IPS-18a (cell line): ENCODE data around the gene MYOT.
A peak's percentile ranks its signal among the peaks of the same experiment; 100 is the strongest.

Source experiments
- H3K27ac ChIP-seq: one replicate; pipeline ENCODE4 v1.5.1; 2013; ENCODE audit warnings: low read length
- H3K27me3 ChIP-seq: one replicate; pipeline ENCODE4 v1.6.1; 2013; ENCODE audit warnings: mild to moderate bottlenecking, low read length; ENCODE audit not compliant: control insufficient read depth, insufficient read depth
- H3K36me3 ChIP-seq: one replicate; pipeline ENCODE4 v1.6.1; 2013; ENCODE audit warnings: low read depth, low read length; ENCODE audit not compliant: control insufficient read depth
- H3K4me1 ChIP-seq: one replicate; pipeline ENCODE4 v1.6.1; 2013; ENCODE audit warnings: low read depth, low read length; ENCODE audit not compliant: control insufficient read depth
- H3K4me3 ChIP-seq: one replicate; pipeline ENCODE4 v1.5.1; 2013; ENCODE audit warnings: low read length
- H3K9ac ChIP-seq: one replicate; pipeline ENCODE4 v1.6.1; 2013; ENCODE audit warnings: mild to moderate bottlenecking, low read length, moderate library complexity
- H3K9me3 ChIP-seq: one replicate; pipeline ENCODE4 v1.6.1; 2013; ENCODE audit warnings: low read depth, low read length; ENCODE audit not compliant: control insufficient read depth

Gene MYOT

GRCh38 chr5:137887831-137888230 is 20.2 kb downstream of the MYOT start:
- H3K27me3 ChIP-seq = no peaks in the 10 kb centered on the region
- no peaks in the 10 kb centered on the region for H3K9me3 ChIP-seq
- no peak overlapping the region for H3K27ac ChIP-seq
- no peak overlapping the region for H3K9ac ChIP-seq
- no peak overlapping the region for H3K4me3 ChIP-seq
- peaks cover 4% of the 10 kb centered on the region for H3K4me1 ChIP-seq
- no peaks in the 10 kb centered on the region for H3K36me3 ChIP-seq

GRCh38 chr5:137888466-137888862 is 20.8 kb downstream of the MYOT start:
- Histone ChIP-seq H3K36me3 (no peaks in the 10 kb centered on the region), H3K4me1 (peaks cover 4% of the 10 kb centered on the region), H3K9me3 (no peaks in the 10 kb centered on the region), H3K4me3 (no peak overlapping the region), H3K9ac (no peak overlapping the region), H3K27me3 (no peaks in the 10 kb centered on the region), H3K27ac (no peak overlapping the region)

GRCh38 chr5:137888863-137889759 is 21.5 kb downstream of the MYOT start, which contains the start of gene PKD2L2:
PKD2L2 (plus strand) TSS chr5:137889457; CDS start chr5:137889492, 35 bp downstream.
- no peaks in the 10 kb centered on the region for H3K27me3 ChIP-seq
- H3K9me3 ChIP-seq = no peaks in the 10 kb centered on the region
- no peak within 1 kb of the TSS for H3K27ac ChIP-seq
- peaks cover 4% of the 10 kb centered on the region for H3K4me1 ChIP-seq
- no peak within 1 kb of the TSS for H3K9ac ChIP-seq
- H3K4me3 ChIP-seq = peak within 1 kb of the TSS; percentile 44
- H3K36me3 ChIP-seq = no peaks in the 10 kb centered on the region

DNA sequence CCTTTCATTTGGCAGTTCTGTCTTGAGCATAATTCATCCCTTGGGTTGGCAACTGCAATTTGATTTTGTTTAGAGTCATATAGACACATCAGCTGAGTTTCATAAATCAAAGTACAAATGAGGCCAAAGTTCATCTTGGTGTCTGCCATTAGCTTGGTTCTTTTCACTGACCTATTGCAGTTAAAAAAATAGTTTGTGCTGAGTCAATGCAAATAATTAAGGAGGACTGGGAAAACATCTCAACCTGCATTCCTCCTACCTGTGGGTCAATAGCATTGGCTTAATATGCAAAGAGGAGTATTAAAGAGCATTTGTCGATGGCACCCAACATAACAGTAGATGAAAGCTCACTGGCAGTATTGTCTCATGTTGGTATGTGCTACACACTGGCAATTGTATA is 23.2 kb downstream of the MYOT start:
- Histone ChIP-seq H3K27me3 (no peaks in the 10 kb centered on the region), H3K36me3 (no peaks in the 10 kb centered on the region), H3K27ac (no peak overlapping the region), H3K4me1 (peaks cover 4% of the 10 kb centered on the region), H3K4me3 (no peak overlapping the region), H3K9ac (no peak overlapping the region), H3K9me3 (no peaks in the 10 kb centered on the region)

DNA sequence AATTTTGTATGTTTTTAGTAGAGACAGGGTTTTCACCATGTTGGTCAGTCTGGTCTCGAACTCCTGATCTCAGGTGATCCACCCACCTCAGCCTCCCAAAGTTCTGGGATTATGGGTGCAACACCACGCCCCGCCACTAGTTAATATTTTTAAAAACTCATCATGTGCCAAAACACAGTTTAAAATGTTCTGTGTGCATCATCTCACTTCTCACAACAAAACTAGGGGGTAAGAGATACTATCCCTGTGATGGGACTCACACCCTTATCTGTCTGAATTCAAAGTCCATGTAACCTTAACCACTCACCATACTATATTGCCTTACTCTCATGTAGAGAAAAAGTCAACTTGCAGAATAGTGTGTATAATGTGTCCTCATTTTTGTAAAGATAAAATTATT is 24.2 kb downstream of the MYOT start:
- H3K9ac ChIP-seq = no peak overlapping the region
- H3K4me3 ChIP-seq = no peak overlapping the region
- H3K9me3 ChIP-seq = no peaks in the 10 kb centered on the region
- peaks cover 4% of the 10 kb centered on the region for H3K4me1 ChIP-seq
- H3K27ac ChIP-seq = no peak overlapping the region
- no peaks in the 10 kb centered on the region for H3K36me3 ChIP-seq
- no peaks in the 10 kb centered on the region for H3K27me3 ChIP-seq

GRCh38 chr5:137894586-137894985 is 26.9 kb downstream of the MYOT start:
- Histone ChIP-seq H3K4me1 (peaks cover 4% of the 10 kb centered on the region), H3K36me3 (no peaks in the 10 kb centered on the region), H3K4me3 (no peak overlapping the region), H3K9ac (no peak overlapping the region), H3K27ac (no peak overlapping the region), H3K27me3 (no peaks in the 10 kb centered on the region), H3K9me3 (no peaks in the 10 kb centered on the region)

GRCh38 chr5:137896560-137896959 is 28.9 kb downstream of the MYOT start:
- no peaks in the 10 kb centered on the region for H3K36me3 ChIP-seq
- H3K4me1 ChIP-seq = no peaks in the 10 kb centered on the region
- H3K27ac ChIP-seq = no peak overlapping the region
- H3K9me3 ChIP-seq = no peaks in the 10 kb centered on the region
- no peak overlapping the region for H3K4me3 ChIP-seq
- no peaks in the 10 kb centered on the region for H3K27me3 ChIP-seq
- no peak overlapping the region for H3K9ac ChIP-seq

GRCh38 chr5:137899493-137899892 is 31.8 kb downstream of the MYOT start:
- Histone ChIP-seq H3K36me3 (no peaks in the 10 kb centered on the region), H3K27me3 (no peaks in the 10 kb centered on the region), H3K4me3 (no peak overlapping the region), H3K9me3 (no peaks in the 10 kb centered on the region), H3K4me1 (no peaks in the 10 kb centered on the region), H3K27ac (no peak overlapping the region), H3K9ac (no peak overlapping the region)

- Histone ChIP-seq H3K4me3 (no peak overlapping the region), H3K4me1 (no peaks in the 10 kb centered on the region), H3K9ac (no peak overlapping the region), H3K36me3 (no peaks in the 10 kb centered on the region), H3K9me3 (no peaks in the 10 kb centered on the region), H3K27me3 (no peaks in the 10 kb centered on the region), H3K27ac (no peak overlapping the region)
These were observed 33.6 kb downstream of the MYOT start for GRCh38 chr5:137901011-137901817.

GRCh38 chr5:137902408-137903133 is 34.9 kb downstream of the MYOT start:
- no peaks in the 10 kb centered on the region for H3K27me3 ChIP-seq
- no peaks in the 10 kb centered on the region for H3K4me1 ChIP-seq

DNA sequence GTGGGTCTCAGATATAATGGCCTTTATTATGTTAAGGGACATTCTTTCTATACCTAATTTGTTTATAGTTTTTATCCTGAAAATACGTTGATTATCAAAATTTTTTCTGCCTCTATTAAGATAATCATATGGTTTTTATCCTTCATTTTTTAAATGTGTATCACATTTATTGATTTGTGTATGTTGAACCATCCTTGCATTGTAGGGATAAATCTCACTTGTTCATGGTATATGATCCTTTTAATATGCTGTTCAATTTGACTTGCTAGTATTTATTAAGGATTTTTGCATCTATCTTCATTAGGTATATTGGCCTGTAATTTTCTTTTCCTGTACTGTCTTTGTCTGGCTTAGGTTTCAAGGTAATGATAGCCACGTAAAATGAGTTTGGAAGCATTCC is 47.1 kb downstream of the MYOT start:
- Histone ChIP-seq H3K4me1 (no peaks in the 10 kb centered on the region), H3K4me3 (no peak overlapping the region), H3K9me3 (no peaks in the 10 kb centered on the region)

More at GRCh38 chr5:137902408-137903133, 34.9 kb downstream of the MYOT start:
- Histone ChIP-seq H3K27ac (no peak overlapping the region), H3K4me3 (no peak overlapping the region), H3K36me3 (no peaks in the 10 kb centered on the region), H3K9me3 (no peaks in the 10 kb centered on the region), H3K9ac (no peak overlapping the region)

More for the DNA sequence above, 47.1 kb downstream of the MYOT start:
- H3K27ac ChIP-seq = no peak overlapping the region
- H3K36me3 ChIP-seq = no peaks in the 10 kb centered on the region
- H3K27me3 ChIP-seq = no peaks in the 10 kb centered on the region
- no peak overlapping the region for H3K9ac ChIP-seq
